Measurements from ENCODE around the gene ZFP36L1. TPM values are rescaled to one million over a fixed set of nuclear protein-coding genes. Genes with fewer than 3 reads are reported as not detected.

ZFP36L1 gene
- total and polyA plus RNA-seq, 10 donors = 65.7 to 443 (median 305) TPM

DNA sequence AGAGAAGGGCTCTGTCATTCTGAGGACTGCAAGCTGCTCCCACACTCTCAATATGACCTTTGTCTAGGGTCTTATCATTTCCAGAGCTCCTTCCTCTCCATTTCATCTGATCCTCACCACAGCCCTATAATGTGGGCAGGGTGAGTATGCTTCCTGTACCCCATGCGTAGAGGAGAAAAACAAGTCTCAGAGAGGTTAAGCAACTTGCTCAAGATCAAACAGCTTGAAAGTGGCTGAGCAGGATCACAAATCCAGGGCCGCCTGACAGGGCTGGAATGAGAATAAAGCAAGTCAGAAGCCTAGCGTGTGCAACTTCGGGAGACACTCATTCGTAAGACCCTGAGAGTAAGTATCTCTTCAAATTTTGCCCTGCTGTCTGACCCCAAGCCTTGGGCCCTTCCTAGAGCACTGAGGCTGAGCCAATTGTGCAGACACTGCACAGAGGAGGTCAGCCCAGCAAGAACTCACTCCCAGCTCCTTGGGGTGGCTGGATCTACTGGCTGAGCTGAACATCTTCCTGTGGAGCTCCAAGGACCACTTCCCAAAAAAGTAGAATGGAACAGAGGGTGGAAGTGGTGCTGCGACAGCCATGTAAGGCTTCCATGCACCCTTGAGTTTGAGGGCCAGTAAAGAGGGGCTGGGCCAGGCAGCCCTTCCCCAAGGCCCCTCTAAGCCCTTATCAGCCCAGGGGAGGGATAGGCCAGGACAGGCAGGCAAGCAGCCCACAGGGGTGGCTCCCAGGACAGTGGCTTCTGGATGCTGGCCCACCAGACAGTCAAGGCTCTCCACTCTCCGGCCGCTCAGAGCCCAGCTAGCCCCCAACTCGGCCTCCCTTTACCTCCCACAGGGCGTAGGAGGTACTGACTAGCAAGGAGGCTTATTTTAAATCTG lies 10.5 kb downstream of the ZFP36L1 start:
- TF ChIP-seq POLR2A (IDR thresholded peaks at IDR 0.05) = no peak
- peak in 2 of 3 donors; percentile 22 to 31 for TF ChIP-seq POLR2AphosphoS5 (IDR thresholded peaks at IDR 0.05)
- H3K27ac ChIP-seq = peak overlapping the region; percentile 39 to 100 (median 79)
- WGBS, 5 donors = 54 to 71% (median 68%) methylated on average over 9 to 10 of the region's 10 CpGs
- H3K36me3 ChIP-seq = peaks cover 0 to 11% (median 8%) of the 10 kb centered on the region in 6 donors
- H3K4me1 ChIP-seq = peaks cover 52 to 96% (median 79%) of the 10 kb centered on the region in 6 donors
- H3K27me3 ChIP-seq (replicated peaks in 1 of 7) = no peaks in the 10 kb centered on the region
- DNase-seq = no peak
- intact Hi-C loops (cut with DNase I; ENCODE audit: low total_unique reads) = no loop called here
- no peaks in the 10 kb centered on the region for H3K9me3 ChIP-seq
- H3K4me3 ChIP-seq = peak overlapping the region in 3 of 8 donors; percentile 6 to 35 (median 16)

DNA sequence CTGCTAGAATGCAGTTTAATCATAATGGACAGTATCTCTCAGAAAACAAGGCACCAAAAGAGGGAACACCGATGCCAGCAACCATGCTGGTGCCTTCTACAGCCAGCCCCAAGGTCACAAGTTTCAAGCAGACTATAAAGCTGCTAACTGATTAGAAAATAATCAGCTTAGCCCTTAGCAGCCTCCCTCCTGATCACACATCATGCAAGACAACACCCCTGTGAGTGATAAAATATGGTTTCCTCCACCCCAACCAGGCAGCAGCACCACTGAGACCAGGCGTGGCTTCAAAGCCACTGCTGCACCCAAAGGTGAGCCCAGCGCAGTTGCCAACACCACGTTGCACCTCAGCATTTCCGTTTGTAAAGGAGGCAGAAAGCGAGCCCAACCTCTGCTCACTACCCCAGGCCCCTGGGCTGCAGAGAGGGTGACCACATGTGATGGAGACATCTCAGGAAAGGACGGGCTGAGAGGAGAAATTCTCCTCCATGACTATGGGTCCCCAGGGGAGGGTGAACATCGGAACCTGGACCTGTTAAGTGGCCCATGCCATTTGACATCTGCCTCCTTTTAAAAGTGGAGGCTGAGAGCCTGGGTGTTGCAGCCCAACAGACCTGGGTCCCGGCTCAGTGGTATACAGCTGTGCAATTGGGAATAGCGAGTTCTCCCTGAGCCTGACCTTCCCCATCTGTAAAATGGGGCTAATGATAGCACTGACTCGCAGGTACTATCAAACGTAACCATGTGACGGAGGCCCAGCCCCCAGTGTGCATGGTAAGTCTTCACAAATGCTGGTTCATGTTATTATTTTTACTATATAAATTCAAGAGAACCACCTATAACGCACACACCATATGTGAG lies 11.5 kb downstream of the ZFP36L1 start:
- intact Hi-C loops (cut with DNase I; ENCODE audit: low total_unique reads) = no loop called here
- Histone ChIP-seq H3K27ac (peak overlapping the region; percentile 37 to 100 (median 79)), H3K9me3 (no peaks in the 10 kb centered on the region), H3K36me3 (peaks cover 0 to 1% (median 0%) of the 10 kb centered on the region in 6 donors), H3K27me3 (replicated peaks in 1 of 7) (no peaks in the 10 kb centered on the region), H3K4me1 (peaks cover 44 to 90% (median 70%) of the 10 kb centered on the region in 6 donors), H3K4me3 (peak overlapping the region in 3 of 8 donors; percentile 2 to 43 (median 16))
- peak; percentile 87 for DNase-seq
- TF ChIP-seq, protein P1, sequence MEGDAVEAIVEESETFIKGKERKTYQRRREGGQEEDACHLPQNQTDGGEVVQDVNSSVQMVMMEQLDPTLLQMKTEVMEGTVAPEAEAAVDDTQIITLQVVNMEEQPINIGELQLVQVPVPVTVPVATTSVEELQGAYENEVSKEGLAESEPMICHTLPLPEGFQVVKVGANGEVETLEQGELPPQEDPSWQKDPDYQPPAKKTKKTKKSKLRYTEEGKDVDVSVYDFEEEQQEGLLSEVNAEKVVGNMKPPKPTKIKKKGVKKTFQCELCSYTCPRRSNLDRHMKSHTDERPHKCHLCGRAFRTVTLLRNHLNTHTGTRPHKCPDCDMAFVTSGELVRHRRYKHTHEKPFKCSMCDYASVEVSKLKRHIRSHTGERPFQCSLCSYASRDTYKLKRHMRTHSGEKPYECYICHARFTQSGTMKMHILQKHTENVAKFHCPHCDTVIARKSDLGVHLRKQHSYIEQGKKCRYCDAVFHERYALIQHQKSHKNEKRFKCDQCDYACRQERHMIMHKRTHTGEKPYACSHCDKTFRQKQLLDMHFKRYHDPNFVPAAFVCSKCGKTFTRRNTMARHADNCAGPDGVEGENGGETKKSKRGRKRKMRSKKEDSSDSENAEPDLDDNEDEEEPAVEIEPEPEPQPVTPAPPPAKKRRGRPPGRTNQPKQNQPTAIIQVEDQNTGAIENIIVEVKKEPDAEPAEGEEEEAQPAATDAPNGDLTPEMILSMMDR (IDR thresholded peaks at IDR 0.05 in 8 of 11, conservative IDR thresholded peaks at IDR 0.05 in 3 of 11) = no peak
- TF ChIP-seq POLR2A (IDR thresholded peaks at IDR 0.05) = peak in 1 of 3 donors; percentile 19
- peak; percentile 42 to 65 (median 63) for TF ChIP-seq POLR2AphosphoS5 (IDR thresholded peaks at IDR 0.05)
- WGBS, 5 donors = 64 to 78% (median 71%) methylated on average over 13 to 14 of the region's 14 CpGs

DNA sequence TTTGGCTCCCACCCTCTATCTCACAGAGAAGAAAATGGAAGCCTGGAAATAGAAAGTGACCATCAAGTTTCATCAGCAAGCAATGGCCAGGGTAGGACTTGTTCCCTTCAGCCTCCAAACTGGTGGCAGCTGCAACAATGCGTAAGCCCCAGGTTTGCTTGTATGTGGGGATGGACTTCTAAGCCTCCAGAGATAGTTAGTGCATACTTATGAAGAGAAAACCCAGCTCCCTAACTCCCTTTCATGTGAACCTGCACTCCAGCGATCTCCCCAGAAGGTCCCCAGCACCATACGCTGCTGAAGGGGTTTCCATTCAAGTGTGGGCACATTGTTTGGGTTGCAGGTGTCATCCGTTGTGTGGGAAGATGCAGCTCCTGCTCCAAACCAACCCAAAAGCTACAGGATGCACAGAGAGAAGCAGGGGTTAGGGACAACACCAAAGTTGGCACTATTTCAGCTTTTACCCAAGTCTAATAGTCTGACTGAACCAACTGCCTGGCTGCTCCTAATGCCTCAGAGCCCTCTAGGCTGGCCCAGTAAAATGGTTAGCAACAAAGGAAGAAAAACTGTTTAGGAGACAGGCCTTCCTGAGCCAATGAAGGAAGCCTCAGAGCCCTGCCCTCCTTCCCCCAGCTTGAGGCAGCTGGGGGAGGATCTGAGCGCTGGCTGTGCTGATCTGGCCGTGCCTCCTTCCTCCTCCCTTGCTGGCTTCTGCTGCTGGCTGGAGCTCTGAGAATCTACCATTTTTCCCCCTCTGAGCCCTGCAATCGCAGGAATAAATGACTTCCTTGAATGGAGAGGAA lies 12.3 kb downstream of the ZFP36L1 start:
- TF ChIP-seq POLR2AphosphoS5 (IDR thresholded peaks at IDR 0.05) (peak in 2 of 3 donors; percentile 52 to 69), POLR2A (IDR thresholded peaks at IDR 0.05) (no peak)
- 31 to 46% (median 44%) methylated on average over 7 of the region's 7 CpGs for WGBS, 5 donors
- H3K27me3 ChIP-seq (replicated peaks in 1 of 7) = no peaks in the 10 kb centered on the region
- peak overlapping the region; percentile 37 to 100 (median 79) for H3K27ac ChIP-seq
- peak overlapping the region in 3 of 8 donors; percentile 2 to 43 (median 10) for H3K4me3 ChIP-seq
- peaks cover 42 to 90% (median 61%) of the 10 kb centered on the region in 6 donors for H3K4me1 ChIP-seq
- H3K36me3 ChIP-seq = no peaks in the 10 kb centered on the region
- peaks cover 0 to 3% (median 0%) of the 10 kb centered on the region in 8 donors for H3K9me3 ChIP-seq
- intact Hi-C loops (cut with DNase I; ENCODE audit: low total_unique reads) = no loop called here
- DNase-seq = peak; percentile 88

DNA sequence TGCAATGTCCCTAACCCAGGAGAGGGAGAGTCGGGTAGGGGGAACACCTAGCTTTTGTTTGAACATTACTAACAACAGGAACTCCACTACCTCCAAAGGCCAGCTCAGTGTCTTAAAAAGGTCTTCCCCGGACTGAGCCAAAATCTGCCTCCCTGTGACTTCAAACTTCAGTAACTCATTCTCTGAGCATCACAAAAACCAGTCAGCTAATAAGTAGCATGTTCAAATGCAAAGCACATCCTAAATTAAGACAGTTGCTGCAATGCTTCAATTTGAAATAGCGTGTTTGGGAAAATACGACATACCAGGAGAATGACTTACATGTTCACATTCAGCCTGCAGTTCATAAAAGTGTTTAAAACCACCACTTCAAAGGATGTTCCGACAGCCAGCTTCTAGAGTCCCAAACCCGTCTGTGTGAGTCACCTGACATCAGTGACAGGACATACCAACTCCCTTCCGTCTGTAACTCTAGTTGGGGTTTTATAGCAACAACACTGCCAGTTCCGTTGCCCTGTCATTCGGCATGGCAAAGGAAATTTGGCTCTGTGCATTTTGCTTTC lies 13.0 kb downstream of the ZFP36L1 start:
- peak overlapping the region; percentile 30 to 100 (median 79) for H3K27ac ChIP-seq
- peak overlapping the region in 2 of 8 donors; percentile 10 to 43 for H3K4me3 ChIP-seq
- H3K4me1 ChIP-seq = peaks cover 38 to 83% (median 55%) of the 10 kb centered on the region in 6 donors
- H3K36me3 ChIP-seq = no peaks in the 10 kb centered on the region
- intact Hi-C loops (cut with DNase I; ENCODE audit: low total_unique reads) = no loop called here
- H3K9me3 ChIP-seq = peaks cover 0 to 8% (median 6%) of the 10 kb centered on the region in 8 donors
- WGBS, 5 donors = 49 to 62% (median 56%) methylated on average over 9 of the region's 9 CpGs
- no peaks in the 10 kb centered on the region for H3K27me3 ChIP-seq (replicated peaks in 1 of 7)
- no peak for DNase-seq
- TF ChIP-seq POLR2A (IDR thresholded peaks at IDR 0.05) = peak in 1 of 3 donors; percentile 10
- peak in 1 of 3 donors; percentile 92 for TF ChIP-seq POLR2AphosphoS5 (IDR thresholded peaks at IDR 0.05)
- TF ChIP-seq, protein P1 (IDR thresholded peaks at IDR 0.05 in 8 of 11, conservative IDR thresholded peaks at IDR 0.05 in 3 of 11) = no peak

Measured in spleen (tissue), 11 donors.